NT2/D1 (cell line): Measurements from ENCODE around the gene ALDH2.

Experiments
- SUZ12 ChIP-seq: IDR thresholded peaks from 2 replicates; pipeline ENCODE4 v1.6.1; 2011; ENCODE audit not compliant: insufficient read length, insufficient read depth; ENCODE audit errors: extremely low read depth
- ZNF274 ChIP-seq: IDR thresholded peaks from 2 replicates; pipeline ENCODE4 v1.6.1; 2011; ENCODE audit warnings: mild to moderate bottlenecking, low read depth, low read length

GRCh38 chr12:111757361-111758119 lies 9.2 kb upstream of the ALDH2 start:
- no peak for TF ChIP-seq SUZ12
- no peak for TF ChIP-seq ZNF274
